EH (cell line): Measurements from ENCODE around the gene HDHD5.

Experiments used
- DNase-seq: peaks from one replicate; pipeline ENCODE4 v3.0.0-alpha.2; 2015; ENCODE audit warnings: low read depth

HDHD5 gene

DNA sequence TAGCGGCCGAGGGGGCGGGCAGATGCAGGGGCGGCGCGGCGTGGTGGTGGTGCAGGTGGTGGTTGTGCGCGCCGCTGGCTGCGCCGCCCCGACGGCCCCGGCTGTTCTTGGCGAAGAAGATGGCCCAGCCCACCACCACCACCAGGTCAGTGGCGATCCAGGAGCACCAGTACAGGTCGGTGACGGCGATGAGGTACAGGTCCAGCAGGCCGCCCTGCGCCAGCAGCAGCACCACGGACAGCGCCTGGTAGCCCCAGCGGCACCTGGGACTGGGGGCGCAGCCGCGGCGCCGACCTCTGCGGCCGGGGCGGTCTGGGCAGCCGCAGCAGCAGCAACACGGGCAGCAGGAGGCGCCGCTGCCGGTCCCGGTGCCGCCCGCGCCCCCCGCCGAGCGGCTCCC, 38.8 kb downstream of the HDHD5 start:
- DNase-seq, result peak; percentile 49

DNA sequence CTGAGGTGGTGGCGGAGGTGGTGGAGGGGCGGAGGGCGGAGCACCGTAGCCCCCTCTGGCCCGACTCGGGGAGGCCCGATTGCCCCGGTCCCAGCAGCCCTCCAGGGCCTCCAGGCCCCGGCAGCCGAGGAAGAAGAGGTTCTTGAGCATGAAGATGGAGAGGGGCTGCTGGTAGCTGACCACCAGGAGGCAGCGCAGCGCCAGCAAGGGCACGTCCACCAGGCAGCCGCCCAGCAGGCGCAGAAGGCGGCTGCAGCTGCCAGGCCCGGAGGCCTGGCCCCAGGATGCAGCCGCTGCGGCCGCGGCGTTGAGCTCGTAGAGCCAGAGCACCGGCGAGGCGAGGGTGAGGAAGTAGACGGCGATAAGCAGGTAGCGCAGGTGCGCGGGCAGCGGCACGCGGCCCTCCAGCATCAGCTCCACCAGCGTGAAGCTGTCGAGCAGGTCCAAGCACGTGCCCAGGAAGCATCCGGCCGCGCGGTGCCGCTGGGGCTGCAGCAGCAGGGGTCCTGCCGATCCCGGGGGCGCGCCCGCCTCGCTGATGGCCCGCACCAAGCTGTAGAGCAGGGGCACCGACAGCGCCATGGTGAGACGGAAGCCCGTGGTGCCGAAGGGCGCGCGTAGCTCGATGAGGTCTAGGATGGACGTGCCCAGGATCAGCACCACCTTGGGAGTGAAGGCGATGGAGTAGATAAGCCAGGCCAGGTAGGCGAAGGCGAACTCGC, 39.4 kb downstream of the HDHD5 start:
- DNase-seq, result no peak

DNA sequence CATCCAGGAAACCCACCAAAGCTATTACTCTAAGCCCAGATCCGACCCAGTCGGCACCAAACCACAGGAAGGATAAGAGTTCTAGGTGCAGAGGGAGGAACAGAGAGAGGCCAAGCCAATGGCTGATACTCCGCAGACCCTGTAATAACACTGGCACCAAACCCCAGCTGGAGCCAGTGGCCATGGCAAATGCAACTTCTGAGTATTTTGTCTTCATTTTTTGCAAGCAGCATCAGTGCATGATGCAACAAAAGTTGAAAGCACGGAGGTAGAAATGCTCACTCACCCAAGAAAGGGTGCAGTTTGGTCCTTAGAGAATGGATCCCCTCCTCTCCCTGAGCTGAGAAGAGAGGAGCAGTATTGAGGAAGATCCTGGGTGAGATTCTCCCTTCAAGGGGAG, 40.7 kb downstream of the HDHD5 start:
- no peak for DNase-seq

DNA sequence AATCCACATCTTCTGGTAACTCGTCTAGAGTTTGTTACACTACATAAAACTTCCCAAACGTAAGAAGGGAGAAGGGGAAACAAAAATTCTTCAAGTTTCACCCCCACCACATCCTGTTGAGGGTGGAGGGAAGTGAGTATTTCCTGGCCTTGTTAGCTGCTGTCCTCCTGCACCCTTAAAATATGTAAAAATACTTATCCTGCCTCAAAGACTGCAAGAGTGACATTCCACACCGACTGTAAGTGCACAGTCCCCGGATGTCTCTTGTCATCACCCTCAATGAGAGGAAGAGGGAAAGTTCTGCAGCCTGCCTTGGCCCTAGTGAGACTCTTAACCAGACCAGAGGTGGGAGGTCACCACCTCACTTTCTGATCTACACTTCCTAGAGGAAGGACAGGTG, 41.2 kb downstream of the HDHD5 start:
- DNase-seq, result no peak

DNA sequence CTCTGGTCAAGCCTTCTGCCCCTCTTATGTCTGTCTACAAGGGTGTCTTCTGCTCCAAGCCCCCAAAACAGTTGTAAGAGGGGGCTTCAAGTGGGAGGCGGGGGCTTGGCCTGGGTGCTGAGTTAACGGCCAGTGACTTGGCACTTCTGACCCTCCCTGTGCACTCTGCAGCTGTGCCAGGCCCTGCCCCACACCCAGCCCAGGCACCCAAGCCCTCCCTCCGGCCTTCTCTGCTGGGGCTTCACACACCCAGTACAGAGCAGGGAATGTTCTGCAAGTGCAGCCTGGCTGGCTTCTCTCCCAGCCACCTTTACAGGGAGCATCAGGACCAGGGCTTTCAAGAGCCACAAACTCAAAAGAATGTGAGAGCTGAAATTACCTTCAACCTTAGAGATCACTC, 41.7 kb downstream of the HDHD5 start:
- no peak for DNase-seq

DNA sequence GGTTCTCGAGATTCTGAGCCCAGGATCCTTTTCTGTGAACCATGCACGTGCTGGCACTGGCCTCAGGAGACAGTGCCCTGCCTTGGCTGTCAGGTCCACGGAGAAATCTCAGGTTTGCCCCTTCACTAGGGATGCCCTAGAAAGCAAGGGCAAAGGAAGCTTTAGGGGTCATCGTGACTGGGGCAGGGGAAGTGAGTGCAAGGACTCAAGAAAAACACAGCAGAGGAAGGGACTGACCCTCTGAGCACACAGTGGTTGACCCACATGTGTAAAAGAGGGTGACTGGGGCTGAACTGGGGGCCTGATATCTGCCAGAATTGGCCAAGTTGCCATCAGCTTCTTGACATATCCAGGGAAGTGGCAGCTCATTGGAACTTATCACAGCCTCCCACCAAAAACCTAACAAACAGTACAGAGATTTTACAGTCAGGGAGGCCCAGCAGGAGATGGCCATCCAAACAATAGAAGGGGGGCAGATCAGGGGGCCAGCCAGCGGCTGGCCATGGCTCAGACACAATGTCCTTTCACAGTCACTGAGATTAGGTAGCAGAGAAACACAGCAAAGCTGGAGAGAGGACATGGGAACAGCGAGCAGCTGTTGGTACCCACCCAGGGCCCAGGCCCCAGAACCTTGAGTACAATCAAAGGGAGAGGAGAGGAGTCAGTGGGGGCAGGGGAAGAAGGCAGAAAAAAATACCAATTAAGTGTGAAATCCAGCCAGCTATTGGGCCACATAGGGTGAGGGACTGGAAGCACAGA, 42.3 kb downstream of the HDHD5 start:
- DNase-seq, result no peak

DNA sequence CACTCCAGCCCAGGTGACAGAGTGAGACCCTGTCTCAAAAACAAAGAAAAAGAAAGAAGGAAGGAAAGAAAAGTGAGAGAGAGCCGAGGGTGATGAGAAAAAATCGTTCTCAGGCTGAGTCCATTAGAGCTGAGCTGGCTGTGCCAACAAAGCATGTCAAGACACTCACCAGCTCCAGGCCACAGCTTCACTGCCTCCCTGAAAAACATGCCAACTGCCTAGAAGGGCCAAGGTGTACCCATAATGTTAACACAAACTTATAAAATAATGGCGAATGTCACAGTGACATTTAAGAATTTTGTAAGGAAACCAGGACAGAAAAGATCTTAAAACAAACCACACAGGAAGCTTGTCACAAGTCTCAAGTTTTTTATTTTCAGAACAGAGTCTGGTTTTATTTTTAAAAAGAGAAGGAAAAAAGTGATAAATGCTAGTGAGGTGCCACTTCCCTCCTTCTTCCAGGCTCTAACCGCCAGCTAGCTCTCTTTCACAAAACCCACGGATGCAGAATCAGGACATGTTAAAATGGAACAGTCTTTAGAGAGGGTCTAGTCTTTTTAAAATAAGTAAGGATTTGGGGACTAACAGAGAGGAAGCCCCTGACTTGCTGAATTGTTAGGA, 43.0 kb downstream of the HDHD5 start:
- DNase-seq, result no peak

DNA sequence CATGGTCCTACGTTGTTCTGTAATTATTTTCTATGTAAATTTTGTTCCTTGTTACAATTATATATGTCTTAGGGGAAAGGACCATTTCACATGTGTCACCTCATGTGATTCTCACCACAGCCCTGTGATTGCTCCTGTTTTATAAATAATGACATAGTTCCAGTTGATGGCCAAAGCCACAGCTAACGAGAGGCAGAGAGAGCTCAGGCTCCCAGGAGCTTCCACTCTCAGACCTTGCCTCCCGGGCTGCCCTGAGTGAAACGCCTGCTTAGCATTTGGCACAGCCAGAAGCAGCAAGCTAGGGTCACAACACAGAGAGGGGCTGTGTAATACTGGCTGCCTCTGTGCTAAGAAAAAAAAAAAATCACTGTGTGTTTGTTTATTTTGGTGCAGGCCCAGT, 43.8 kb downstream of the HDHD5 start:
- no peak for DNase-seq

DNA sequence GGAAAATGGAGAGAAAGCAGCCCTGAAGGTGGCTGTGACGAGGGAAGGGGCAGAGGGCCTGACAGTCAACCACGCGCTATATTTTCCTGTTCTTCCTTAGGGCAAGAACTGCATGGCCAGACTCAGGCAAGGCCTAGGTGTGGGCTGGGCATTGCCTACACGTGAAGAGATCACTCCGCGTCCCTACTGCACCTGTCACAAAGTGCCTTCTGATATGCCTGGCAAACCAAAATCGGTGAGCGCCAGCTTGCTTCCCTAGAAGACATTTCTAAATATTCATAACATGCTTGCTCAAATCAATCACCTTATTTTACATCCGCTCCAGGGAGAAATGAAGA, 44.2 kb downstream of the HDHD5 start:
- no peak for DNase-seq

DNA sequence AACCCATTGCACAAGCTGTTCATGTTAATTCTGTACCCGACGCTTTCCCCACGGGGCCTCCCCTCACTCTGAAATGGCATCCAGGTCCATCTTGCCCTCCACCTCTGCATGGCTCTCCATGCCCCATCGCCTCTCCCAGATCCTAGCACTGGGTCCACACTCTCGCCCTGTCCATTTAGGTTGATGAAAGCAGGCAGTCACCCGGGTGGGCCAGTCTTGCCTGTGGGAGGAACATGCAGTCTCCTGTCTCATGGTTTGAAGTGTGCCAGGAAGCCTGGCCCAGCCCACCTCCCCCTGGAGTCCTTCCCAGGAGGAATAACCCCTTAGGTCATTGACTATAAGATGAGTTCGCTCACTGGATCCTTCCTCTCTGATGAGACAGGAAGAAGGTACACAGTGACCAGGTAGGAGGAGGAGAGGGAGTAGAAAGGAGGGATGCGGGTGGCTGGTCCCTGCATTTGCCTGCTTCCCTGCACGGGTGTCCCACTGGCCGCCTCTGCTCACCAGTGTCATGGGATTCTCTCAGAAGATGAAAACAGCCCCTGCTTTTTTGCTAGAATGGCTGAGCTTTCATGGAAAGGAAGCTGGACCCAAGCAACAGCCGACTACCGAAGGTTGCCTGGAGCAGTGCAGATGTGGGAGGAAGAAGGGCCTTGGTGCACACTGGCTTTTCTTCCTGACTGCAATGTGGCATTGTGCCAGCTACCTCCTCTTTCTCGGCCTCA, 44.7 kb downstream of the HDHD5 start:
- no peak for DNase-seq

DNA sequence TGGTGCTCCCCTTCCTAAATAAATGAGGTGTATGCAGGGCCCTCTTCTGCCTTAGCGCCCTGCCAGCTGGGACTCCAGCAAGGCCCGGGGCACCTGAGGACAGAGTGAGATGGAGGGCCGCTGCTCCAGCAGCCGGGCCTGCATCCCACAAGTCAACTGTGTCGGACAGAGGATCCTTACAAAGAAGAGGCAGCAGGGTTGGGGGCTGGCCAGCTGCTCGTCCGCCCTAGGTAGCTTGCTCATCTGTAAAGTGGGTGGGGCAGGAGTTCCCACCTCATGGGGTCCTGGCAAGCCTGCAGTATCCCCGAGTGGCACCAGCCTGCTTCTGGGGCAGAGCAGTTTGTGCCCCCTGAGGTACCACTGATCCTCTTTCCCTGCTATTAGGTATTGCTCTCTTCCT, 45.5 kb downstream of the HDHD5 start:
- DNase-seq, result no peak

DNA sequence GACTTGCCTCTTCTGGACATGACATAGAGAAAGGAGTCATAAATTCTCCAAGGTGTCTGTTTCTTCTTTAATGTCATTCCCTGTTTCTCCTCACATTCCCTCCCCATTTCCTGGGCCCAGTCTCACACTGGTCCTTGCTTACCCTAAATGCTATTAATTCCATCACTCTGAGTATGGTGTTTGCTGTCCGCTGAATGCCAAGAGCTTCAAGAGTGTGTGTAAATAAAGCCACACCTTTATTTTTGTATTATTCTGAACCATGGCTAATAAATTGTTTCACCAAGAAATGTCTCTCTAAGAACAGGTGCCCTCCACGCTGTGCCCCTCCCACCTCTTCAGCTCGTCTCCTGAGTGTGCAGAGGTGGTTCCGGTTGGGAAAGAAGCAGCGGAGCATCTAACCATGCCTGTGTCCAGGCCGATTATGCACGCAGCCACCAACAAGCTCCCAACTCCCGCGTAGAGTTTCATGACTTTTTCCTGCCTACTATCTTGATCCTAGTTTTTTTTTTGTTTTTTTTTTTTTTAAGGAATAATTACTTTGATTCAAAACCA, 46.5 kb downstream of the HDHD5 start:
- no peak for DNase-seq

DNA sequence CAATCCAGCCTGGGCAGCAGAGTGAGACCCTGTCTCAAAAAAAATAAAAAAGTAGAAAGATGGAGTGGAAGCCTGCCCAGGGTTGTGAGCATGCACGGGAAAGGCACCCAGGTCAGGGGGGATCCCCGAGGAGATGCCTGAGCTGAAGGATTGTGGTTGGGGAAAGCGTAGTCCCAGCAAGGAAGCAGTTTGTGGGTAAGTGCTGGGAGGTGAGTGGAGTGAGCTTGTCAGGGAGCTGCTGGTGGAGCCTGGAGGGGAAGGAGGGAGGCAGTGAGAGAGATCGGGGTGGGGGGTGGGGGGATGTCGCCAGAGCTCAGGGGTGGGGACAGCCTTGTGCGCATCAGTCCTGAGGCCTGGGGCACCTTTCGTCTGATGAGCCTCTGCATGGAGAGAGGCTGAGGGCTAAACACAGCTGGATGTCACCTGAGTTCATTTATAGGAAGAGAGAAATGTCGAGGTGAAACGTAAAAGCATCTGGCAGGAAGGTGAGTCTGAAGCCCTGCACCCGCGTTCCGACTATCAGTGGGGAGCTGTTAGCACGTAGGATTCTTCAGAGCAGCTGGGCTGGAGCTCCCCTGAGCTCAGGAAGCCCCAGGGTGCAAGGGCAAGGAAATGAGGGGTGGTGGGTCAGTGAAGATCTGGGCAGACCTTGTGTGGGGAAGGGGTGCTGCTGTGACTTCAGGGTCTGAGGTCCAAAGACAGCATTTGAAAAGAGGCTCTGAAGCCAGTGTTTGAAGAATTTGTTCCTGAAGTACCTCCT, 48.1 kb downstream of the HDHD5 start:
- no peak for DNase-seq

DNA sequence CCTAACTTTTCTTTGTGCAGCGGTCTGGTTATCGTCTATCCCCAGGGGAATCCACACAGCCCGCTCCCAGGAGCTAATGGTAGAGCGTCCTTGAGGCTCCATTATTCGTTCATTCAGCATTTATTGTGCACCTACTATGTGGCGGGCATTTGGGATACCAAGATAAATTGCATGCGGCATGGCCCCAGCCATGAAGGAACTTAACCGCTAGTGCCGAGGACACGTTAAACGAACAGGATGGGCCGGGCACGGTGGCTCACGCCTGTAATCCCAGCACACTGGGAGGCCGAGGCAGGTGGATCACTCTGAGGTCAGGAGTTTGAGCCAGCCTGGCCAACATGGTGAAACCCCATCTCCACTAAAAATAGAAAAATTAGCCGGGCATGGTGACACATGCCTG, 49.1 kb downstream of the HDHD5 start:
- DNase-seq, result no peak

DNA sequence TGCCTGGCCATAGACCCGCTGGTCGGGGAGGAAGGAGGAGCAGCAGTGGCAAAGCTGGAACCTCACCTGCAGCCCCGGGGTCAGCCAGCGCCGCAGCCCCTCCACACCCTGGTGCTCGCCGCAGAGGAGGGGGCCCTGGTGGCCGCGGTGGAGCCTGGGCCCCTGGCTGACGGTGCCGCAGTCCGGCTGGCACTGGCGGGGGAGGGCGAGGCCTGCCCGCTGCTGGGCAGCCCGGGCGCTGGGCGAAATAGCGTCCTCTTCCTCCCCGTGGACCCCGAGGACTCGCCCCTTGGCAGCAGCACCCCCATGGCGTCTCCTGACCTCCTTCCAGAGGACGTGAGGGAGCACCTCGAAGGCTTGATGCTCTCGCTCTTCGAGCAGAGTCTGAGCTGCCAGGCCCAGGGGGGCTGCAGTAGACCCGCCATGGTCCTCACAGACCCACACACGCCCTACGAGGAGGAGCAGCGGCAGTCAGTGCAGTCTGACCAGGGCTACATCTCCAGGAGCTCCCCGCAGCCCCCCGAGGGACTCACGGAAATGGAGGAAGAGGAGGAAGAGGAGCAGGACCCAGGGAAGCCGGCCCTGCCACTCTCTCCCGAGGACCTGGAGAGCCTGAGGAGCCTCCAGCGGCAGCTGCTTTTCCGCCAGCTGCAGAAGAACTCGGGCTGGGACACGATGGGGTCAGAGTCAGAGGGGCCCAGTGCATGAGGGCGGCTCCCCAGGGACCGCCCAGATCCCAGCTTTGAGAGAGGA, 49.8 kb downstream of the HDHD5 start:
- DNase-seq, result no peak

DNA sequence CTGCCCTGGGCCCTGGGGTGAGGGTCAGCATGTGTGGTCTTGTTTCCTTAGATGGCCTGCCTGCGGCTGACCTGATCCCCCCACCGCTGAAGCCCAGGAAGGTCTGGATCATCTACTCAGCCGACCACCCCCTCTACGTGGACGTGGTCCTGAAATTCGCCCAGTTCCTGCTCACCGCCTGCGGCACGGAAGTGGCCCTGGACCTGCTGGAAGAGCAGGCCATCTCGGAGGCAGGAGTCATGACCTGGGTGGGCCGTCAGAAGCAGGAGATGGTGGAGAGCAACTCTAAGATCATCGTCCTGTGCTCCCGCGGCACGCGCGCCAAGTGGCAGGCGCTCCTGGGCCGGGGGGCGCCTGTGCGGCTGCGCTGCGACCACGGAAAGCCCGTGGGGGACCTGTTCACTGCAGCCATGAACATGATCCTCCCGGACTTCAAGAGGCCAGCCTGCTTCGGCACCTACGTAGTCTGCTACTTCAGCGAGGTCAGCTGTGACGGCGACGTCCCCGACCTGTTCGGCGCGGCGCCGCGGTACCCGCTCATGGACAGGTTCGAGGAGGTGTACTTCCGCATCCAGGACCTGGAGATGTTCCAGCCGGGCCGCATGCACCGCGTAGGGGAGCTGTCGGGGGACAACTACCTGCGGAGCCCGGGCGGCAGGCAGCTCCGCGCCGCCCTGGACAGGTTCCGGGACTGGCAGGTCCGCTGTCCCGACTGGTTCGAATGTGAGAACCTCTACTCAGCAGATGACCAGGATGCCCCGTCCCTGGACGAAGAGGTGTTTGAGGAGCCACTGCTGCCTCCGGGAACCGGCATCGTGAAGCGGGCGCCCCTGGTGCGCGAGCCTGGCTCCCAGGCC, 50.6 kb downstream of the HDHD5 start:
- no peak for DNase-seq

DNA sequence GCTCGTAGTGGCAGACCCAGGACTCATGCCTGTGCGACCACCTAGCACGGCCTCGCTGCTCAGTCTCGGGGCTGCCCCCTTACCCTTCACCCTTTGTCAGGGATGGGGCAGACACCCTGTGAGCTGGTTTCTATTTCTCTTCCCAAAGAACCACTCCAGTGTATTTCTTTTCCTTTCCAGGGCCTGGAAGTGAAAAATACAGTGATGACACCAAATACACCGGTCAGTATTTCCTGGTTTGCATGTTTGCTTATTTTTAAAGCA, 51.6 kb downstream of the HDHD5 start:
- DNase-seq, result no peak

DNA sequence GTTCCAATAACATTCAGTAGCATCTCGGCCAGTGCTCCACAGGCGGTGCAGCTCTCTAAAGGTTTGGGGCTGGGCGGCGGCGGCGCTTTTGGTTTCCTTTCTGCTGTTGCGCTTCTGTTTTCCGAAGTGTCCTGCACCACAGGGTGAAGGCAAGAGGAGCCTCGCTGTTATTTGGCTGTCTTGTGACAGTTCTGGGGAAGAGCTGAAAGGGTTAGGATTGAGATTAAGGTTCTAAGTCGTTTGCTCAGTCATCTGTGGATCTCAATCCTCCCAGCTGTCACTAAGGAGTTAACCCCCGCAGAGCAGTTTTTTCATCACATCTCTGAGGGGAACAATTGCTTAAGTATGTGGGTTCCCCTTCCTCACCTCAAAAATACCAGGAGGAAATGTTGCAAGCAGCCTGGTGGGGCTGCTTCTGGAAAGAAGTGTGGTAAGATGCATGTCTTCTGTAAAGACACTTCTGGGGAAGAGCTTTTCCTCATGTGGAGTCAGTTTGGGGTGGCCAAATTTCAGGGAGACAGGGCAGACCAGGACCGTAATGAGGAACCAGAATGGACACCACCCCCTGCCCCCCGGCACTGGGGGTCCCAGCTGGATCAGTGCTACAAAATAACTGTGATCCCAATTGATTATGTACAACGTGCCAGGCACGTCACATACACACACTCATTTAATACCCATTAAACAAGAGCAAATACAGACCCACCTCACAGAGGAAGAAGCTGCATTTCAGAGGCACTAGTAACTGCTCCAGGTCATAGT, 52.1 kb downstream of the HDHD5 start:
- no peak for DNase-seq

DNA sequence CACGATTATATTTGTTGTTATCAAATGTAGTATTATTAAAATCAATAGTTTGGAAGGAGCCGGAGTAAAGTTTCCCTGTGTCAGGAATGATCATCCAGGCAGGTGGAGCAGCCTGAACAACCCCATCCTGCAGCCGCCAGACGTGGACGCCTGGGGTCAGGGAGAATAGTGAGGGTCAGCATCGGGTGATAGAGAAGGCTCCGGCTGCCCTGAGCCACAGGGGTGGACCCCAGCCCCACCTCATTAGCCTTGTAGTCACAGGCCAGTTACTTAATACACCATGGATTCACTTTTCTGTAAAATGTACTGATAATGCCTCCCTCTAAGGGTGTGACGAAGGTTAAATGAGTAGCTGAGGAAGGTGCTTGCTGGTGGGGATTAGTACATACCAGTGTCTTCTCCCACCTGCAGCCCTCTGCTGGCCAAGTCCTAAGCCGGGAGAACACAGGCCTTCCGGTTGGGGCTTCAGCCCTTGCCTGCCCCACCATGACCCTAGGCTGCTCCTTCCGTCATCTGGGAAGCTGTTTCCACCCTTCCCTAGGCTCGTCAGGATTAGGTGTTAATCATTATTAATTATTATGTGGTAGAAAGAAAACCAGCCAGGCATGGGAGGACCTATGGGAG, 52.8 kb downstream of the HDHD5 start:
- DNase-seq, result no peak
